ENCODE data around the gene TNFRSF4. TPM values are rescaled to one million over a fixed set of nuclear protein-coding genes. Genes with fewer than 3 reads are reported as not detected.

Gene TNFRSF4
- polyA plus RNA-seq, 3 donors, result 1.1 to 3.0 (median 2.4) TPM

- DNase-seq (ENCODE audit: extremely low read depth in 1 of 11, low read depth in 9 of 11, low spot score in 4 of 11), result no peak
These were observed 47.1 kb downstream of the TNFRSF4 start for GRCh38 chr1:1166642-1167397.

GRCh38 chr1:1165900-1166421, 48.0 kb downstream of the TNFRSF4 start:
- no peak for DNase-seq (ENCODE audit: extremely low read depth in 1 of 11, low read depth in 9 of 11, low spot score in 4 of 11)

GRCh38 chr1:1165485-1165884, 48.5 kb downstream of the TNFRSF4 start:
- no peak for DNase-seq (ENCODE audit: extremely low read depth in 1 of 11, low read depth in 9 of 11, low spot score in 4 of 11)

DNA sequence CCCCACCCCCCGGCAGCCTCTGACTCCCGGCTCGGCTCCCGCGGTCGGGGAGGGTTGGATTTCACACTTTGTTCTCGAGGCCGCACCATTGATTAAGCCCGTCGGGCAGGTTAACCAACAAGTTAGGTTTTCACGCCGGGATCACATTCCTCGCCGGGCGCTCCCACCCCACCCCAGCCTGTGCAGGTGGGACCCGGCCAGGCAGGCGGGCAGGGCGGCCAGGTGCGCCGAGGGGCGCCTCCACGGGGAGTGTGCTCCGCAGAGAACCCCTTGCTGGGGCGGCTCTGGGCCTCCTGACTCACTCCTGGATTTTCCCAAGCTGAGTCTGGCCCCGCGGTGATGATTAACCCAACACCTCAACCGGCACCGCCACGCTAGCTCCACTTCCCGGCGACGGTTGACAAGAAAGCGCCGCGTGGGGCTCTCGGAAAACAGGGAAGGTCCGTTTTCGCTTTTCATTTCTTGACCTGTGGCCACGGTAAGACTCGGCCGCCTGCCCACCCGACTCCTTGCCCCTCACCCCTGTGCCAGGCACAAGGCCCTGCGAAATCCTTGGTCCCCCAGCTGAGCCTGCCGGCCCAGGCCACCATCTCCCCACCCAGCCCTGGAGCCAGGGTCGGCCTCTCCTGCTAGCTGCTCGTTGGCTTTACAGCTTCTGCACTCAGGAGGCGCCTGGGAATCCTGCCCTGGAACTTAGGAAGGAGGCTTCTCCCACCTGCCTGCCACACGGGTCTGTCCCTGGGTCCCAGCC, 49.1 kb downstream of the TNFRSF4 start:
- DNase-seq (ENCODE audit: extremely low read depth in 1 of 11, low read depth in 9 of 11, low spot score in 4 of 11), result peak in 2 of 11 donors; percentile 57 to 70

- no peak for DNase-seq (ENCODE audit: extremely low read depth in 1 of 11, low read depth in 9 of 11, low spot score in 4 of 11)
These were observed 49.6 kb downstream of the TNFRSF4 start for GRCh38 chr1:1164361-1164700.

DNA sequence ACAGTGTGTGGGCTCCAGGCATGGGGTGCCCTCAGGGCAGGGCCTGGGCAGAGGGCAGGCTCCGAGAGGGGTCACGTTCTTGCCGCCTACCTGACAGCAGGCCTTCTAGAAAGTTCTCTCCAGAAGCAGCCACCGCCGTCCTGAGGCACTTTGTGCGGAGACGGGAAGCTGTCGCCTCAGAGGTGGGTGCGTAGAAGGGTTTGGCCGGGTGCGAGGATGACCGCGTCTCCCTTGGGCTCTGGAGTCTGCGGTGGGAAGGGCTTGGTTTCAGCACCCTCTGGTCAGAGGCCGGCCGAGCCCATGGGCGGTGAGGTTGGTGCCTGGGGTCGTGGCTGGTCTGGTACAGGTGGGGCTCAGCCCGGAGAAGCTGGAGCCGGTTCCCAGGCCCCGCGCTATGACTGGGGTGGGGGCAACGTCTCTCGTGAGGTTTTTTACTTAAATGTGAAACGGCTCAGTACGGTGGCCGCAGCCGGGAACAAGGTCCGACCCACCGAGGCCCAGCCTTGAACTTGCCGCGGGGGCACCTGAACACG, 50.3 kb downstream of the TNFRSF4 start:
- DNase-seq (ENCODE audit: extremely low read depth in 1 of 11, low read depth in 9 of 11, low spot score in 4 of 11), result no peak

GRCh38 chr1:1162597-1163537, 51.1 kb downstream of the TNFRSF4 start:
- no peak for DNase-seq (ENCODE audit: extremely low read depth in 1 of 11, low read depth in 9 of 11, low spot score in 4 of 11)

DNA sequence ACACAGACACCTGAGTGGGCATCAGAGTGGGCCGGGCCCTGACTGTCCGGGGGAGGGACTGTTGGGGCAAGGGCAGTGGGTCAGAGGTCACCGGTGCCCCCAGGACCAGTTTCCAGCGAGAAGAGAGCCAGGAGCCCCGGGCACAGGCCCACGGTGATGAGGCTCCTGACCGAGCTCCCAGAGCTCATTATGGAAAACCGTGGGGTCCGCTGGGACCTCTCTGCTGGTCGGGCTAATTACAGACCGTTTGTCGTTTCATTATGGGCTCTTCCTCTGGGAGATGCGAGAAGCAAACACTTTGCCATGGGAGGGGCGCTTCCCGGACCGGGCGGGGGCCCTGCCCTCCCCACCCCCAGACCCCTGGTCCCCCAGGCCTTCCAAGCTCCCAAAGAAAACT, 52.3 kb downstream of the TNFRSF4 start:
- DNase-seq (ENCODE audit: extremely low read depth in 1 of 11, low read depth in 9 of 11, low spot score in 4 of 11), result no peak

Other genes with a start within 250 kb of the TNFRSF4 start
- under 1 TPM; 0.20 to 0.47 (median 0.40) TPM for gene PLEKHN1, start 247.7 kb downstream of the TNFRSF4 start, polyA plus RNA-seq (ENCODE audit: insufficient read length in 3 of 3)
- gene PERM1, start 232.1 kb downstream of the TNFRSF4 start, polyA plus RNA-seq (ENCODE audit: insufficient read length in 3 of 3), result under 1 TPM in 2 of 3 donors, not detected in 1; 0.13 to 0.14 TPM
- 10 to 100 TPM; 17.3 to 50.1 (median 39.7) TPM for gene HES4, start 214.1 kb downstream of the TNFRSF4 start, polyA plus RNA-seq (ENCODE audit: insufficient read length in 3 of 3)
- gene ISG15, start 200.7 kb downstream of the TNFRSF4 start, polyA plus RNA-seq (ENCODE audit: insufficient read length in 3 of 3), result 10 to 100 TPM in 2 of 3 donors, 1 to 10 TPM in 1; 9.0 to 21.7 (median 15.5) TPM
- gene AGRN, start 194.0 kb downstream of the TNFRSF4 start, polyA plus RNA-seq (ENCODE audit: insufficient read length in 3 of 3), result 100 to 1,000 TPM; 188 to 295 (median 282) TPM
- gene RNF223, start 139.8 kb downstream of the TNFRSF4 start, polyA plus RNA-seq (ENCODE audit: insufficient read length in 3 of 3), result under 1 TPM; 0.30 to 0.82 (median 0.39) TPM
- 10 to 100 TPM in 2 of 3 donors, 1 to 10 TPM in 1; 6.4 to 20.1 (median 14.1) TPM for gene C1orf159, start 98.1 kb downstream of the TNFRSF4 start, polyA plus RNA-seq (ENCODE audit: insufficient read length in 3 of 3)
- gene TTLL10, start 40.3 kb downstream of the TNFRSF4 start, polyA plus RNA-seq (ENCODE audit: insufficient read length in 3 of 3), result under 1 TPM; 0.30 to 0.88 (median 0.50) TPM
- gene TNFRSF18, start 7.6 kb downstream of the TNFRSF4 start, polyA plus RNA-seq (ENCODE audit: insufficient read length in 3 of 3), result under 1 TPM; 0.20 to 0.80 (median 0.43) TPM
- 100 to 1,000 TPM; 106 to 141 (median 132) TPM for gene SDF4, start 17.8 kb upstream of the TNFRSF4 start, polyA plus RNA-seq (ENCODE audit: insufficient read length in 3 of 3)
- gene B3GALT6, start 18.1 kb upstream of the TNFRSF4 start, polyA plus RNA-seq (ENCODE audit: insufficient read length in 3 of 3), result 10 to 100 TPM; 20.9 to 22.5 (median 21.3) TPM
- gene C1QTNF12, start 32.6 kb upstream of the TNFRSF4 start, polyA plus RNA-seq (ENCODE audit: insufficient read length in 3 of 3), result 10 to 100 TPM in 2 of 3 donors, 1 to 10 TPM in 1; 7.5 to 17.4 (median 12.2) TPM
- gene UBE2J2, start 59.7 kb upstream of the TNFRSF4 start, polyA plus RNA-seq (ENCODE audit: insufficient read length in 3 of 3), result 10 to 100 TPM; 44.5 to 58.5 (median 53.4) TPM
- gene SCNN1D, start 66.3 kb upstream of the TNFRSF4 start, polyA plus RNA-seq (ENCODE audit: insufficient read length in 3 of 3), result 10 to 100 TPM in 1 of 3 donors, 1 to 10 TPM in 2; 3.9 to 10.5 (median 5.8) TPM
- 10 to 100 TPM; 22.4 to 39.1 (median 38.3) TPM for gene ACAP3, start 93.8 kb upstream of the TNFRSF4 start, polyA plus RNA-seq (ENCODE audit: insufficient read length in 3 of 3)
- 10 to 100 TPM in 2 of 3 donors, 1 to 10 TPM in 1; 4.5 to 10.4 (median 10.0) TPM for gene PUSL1, start 94.4 kb upstream of the TNFRSF4 start, polyA plus RNA-seq (ENCODE audit: insufficient read length in 3 of 3)
- gene INTS11, start 110.5 kb upstream of the TNFRSF4 start, polyA plus RNA-seq (ENCODE audit: insufficient read length in 3 of 3), result 100 to 1,000 TPM; 107 to 159 (median 117) TPM
- 10 to 100 TPM; 10.0 to 18.0 (median 16.0) TPM for gene CPTP, start 110.6 kb upstream of the TNFRSF4 start, polyA plus RNA-seq (ENCODE audit: insufficient read length in 3 of 3)
- under 1 TPM; 0.31 to 0.52 (median 0.47) TPM for gene TAS1R3, start 117.1 kb upstream of the TNFRSF4 start, polyA plus RNA-seq (ENCODE audit: insufficient read length in 3 of 3)
- gene DVL1, start 135.3 kb upstream of the TNFRSF4 start, polyA plus RNA-seq (ENCODE audit: insufficient read length in 3 of 3), result 10 to 100 TPM; 23.6 to 45.9 (median 42.6) TPM
- 100 to 1,000 TPM; 145 to 202 (median 196) TPM for gene MXRA8, start 144.4 kb upstream of the TNFRSF4 start, polyA plus RNA-seq (ENCODE audit: insufficient read length in 3 of 3)
- gene AURKAIP1, start 161.1 kb upstream of the TNFRSF4 start, polyA plus RNA-seq (ENCODE audit: insufficient read length in 3 of 3), result 10 to 100 TPM; 52.0 to 89.3 (median 86.3) TPM
- 100 to 1,000 TPM; 241 to 386 (median 255) TPM for gene CCNL2, start 185.2 kb upstream of the TNFRSF4 start, polyA plus RNA-seq (ENCODE audit: insufficient read length in 3 of 3)
- gene MRPL20, start 193.1 kb upstream of the TNFRSF4 start, polyA plus RNA-seq (ENCODE audit: insufficient read length in 3 of 3), result 100 to 1,000 TPM; 115 to 120 (median 120) TPM
- 10 to 100 TPM in 2 of 3 donors, 1 to 10 TPM in 1; 8.3 to 14.7 (median 10.6) TPM for gene ANKRD65, start 207.1 kb upstream of the TNFRSF4 start, polyA plus RNA-seq (ENCODE audit: insufficient read length in 3 of 3)
- gene VWA1, start 221.5 kb upstream of the TNFRSF4 start, polyA plus RNA-seq (ENCODE audit: insufficient read length in 3 of 3), result 10 to 100 TPM; 31.6 to 74.6 (median 62.4) TPM
- gene ATAD3C, start 235.5 kb upstream of the TNFRSF4 start, polyA plus RNA-seq (ENCODE audit: insufficient read length in 3 of 3), result 1 to 10 TPM; 2.2 to 5.5 (median 2.9) TPM

All from renal cortex interstitium (tissue), 11 donors.